Esophagus muscularis mucosa (tissue), 4 donors: Measurements from ENCODE around the gene EGR1. TPM values are rescaled to one million over a fixed set of nuclear protein-coding genes. Genes with fewer than 3 reads are reported as not detected.
A peak's percentile ranks its signal among the peaks of the same experiment; 100 is the strongest.

Experiments used
- DNase-seq: peaks from one replicate; pipeline ENCODE4 v3.0.0-alpha.2; 2017; ENCODE audit errors: extremely low spot score
- H3K27ac ChIP-seq, 4 donors: fragments of 200-600 bp; sonication (generic); replicated peaks in 1 of 4; 1 replicate in 3 of 4; 2 replicates in 1 of 4; pipeline ENCODE4 v1.5.1; 2016 to 2019; ENCODE audit warnings: mild to moderate bottlenecking in 1 of 4
- H3K27me3 ChIP-seq, 4 donors: fragments of 200-600 bp; sonication (generic); one replicate each; pipeline versions ENCODE4 v1.5.1 to v1.6.0; 2016 to 2019
- H3K36me3 ChIP-seq, 4 donors: fragments of 200-600 bp; sonication (generic); one replicate each; pipeline ENCODE4 v1.5.1; 2016 to 2019
- H3K4me1 ChIP-seq, 4 donors: fragments of 200-600 bp; sonication (generic); one replicate each; pipeline ENCODE4 v1.5.1; 2016 to 2019
- H3K4me3 ChIP-seq, 4 donors: fragments of 200-600 bp; sonication (generic); 1 replicate in 2 of 4; 2 replicates in 2 of 4; pipeline ENCODE4 v1.5.1; 2016 to 2019; ENCODE audit warnings: mild to moderate bottlenecking in 4 of 4, moderate library complexity in 1 of 4
- H3K9me3 ChIP-seq, 4 donors: fragments of 200-600 bp; sonication (generic); 1 replicate in 3 of 4; 2 replicates in 1 of 4; pipeline ENCODE4 v1.5.1; 2016 to 2019
- CTCF ChIP-seq, 3 experiments: fragments of 200-600 bp in 2 of 3; fragments of 450-650 bp in 1 of 3; sonication (generic) in 2 of 3; IDR thresholded peaks; one replicate each; pipeline ENCODE4 v1.5.1; 2017 to 2019; ENCODE audit warnings: antibody characterized with exemption in 3 of 3, mild to moderate bottlenecking in 2 of 3, moderate library complexity in 1 of 3
- EP300 ChIP-seq: sonication (generic); formaldehyde crosslinking; IDR thresholded peaks from one replicate; pipeline ENCODE4 v1.6.1; 2017; ENCODE audit warnings: antibody characterized with exemption
- POLR2A ChIP-seq: fragments of 450-650 bp; IDR thresholded peaks from one replicate; pipeline ENCODE4 v1.6.1; 2017; ENCODE audit warnings: antibody characterized with exemption, moderate library complexity, mild to moderate bottlenecking, low read depth
- POLR2AphosphoS5 ChIP-seq, 2 donors: sonication (generic); formaldehyde crosslinking; IDR thresholded peaks; one replicate each; pipeline ENCODE4 v1.6.1; 2017; ENCODE audit warnings: antibody characterized with exemption in 2 of 2
- WGBS: methylation state at CpG from one replicate; pipeline ENCODE4 v1.1.5; 2018; 5-methylcytosine and 5-hydroxymethylcytosine counted together
- intact Hi-C: fragments of 100-400 bp; cut with DNase I; formaldehyde crosslinking; loops from one replicate; pipeline ENCODE4 v1.15.1; 2023
- total RNA-seq, 4 donors: library from RNA; depleted of rRNA; stranded (reverse); fragments of >200 nt; gene quantifications; one replicate each; pipeline versions ENCODE4 v1.1.0 to v1.2.1, GENCODE V29; 2016

The EGR1 gene
- total RNA-seq, 4 donors from 2014 or later, result 9.6 to 138 (median 13.5) TPM

GRCh38 chr5:138476918-138477317 lies 11.6 kb downstream of the EGR1 start:
- TF ChIP-seq CTCF (IDR thresholded peaks at IDR 0.05) (no peak), EP300 (no peak), POLR2AphosphoS5 (IDR thresholded peaks at IDR 0.05) (no peak), POLR2A (no peak)
- 83% methylated on average over 7 of the region's 7 CpGs for WGBS
- Histone ChIP-seq H3K9me3 (no peaks in the 10 kb centered on the region), H3K4me1 (no peaks in the 10 kb centered on the region), H3K27ac (no peak overlapping the region), H3K27me3 (no peaks in the 10 kb centered on the region), H3K4me3 (no peak overlapping the region), H3K36me3 (no peaks in the 10 kb centered on the region)
- no peak for DNase-seq
- intact Hi-C loops, result no loop called here

GRCh38 chr5:138482638-138483037 lies 17.4 kb downstream of the EGR1 start:
- H3K27ac ChIP-seq, result no peak overlapping the region
- TF ChIP-seq POLR2AphosphoS5 (IDR thresholded peaks at IDR 0.05) (no peak), EP300 (no peak), CTCF (IDR thresholded peaks at IDR 0.05) (no peak), POLR2A (no peak)
- WGBS, result 66% methylated on average over 4 of the region's 4 CpGs
- H3K9me3 ChIP-seq, result no peaks in the 10 kb centered on the region
- intact Hi-C loops, result no loop called here
- H3K36me3 ChIP-seq, result no peaks in the 10 kb centered on the region
- no peaks in the 10 kb centered on the region for H3K4me1 ChIP-seq
- no peak for DNase-seq
- H3K27me3 ChIP-seq, result no peaks in the 10 kb centered on the region
- no peak overlapping the region for H3K4me3 ChIP-seq

GRCh38 chr5:138488481-138488945 lies 23.2 kb downstream of the EGR1 start:
- intact Hi-C loops, result no loop called here
- peaks cover 24 to 26% (median 25%) of the 10 kb centered on the region in 4 donors for H3K4me1 ChIP-seq
- no peak for DNase-seq
- no peak overlapping the region for H3K27ac ChIP-seq
- TF ChIP-seq CTCF (IDR thresholded peaks at IDR 0.05), result no peak
- no peak for TF ChIP-seq POLR2A
- no peak for TF ChIP-seq EP300
- no peak for TF ChIP-seq POLR2AphosphoS5 (IDR thresholded peaks at IDR 0.05)
- H3K4me3 ChIP-seq, result no peak overlapping the region
- 83% methylated on average over 5 of the region's 5 CpGs for WGBS
- peaks cover 0 to 10% (median 0%) of the 10 kb centered on the region in 4 donors for H3K27me3 ChIP-seq
- H3K9me3 ChIP-seq, result no peaks in the 10 kb centered on the region
- no peaks in the 10 kb centered on the region for H3K36me3 ChIP-seq

- H3K36me3 ChIP-seq, result no peaks in the 10 kb centered on the region
- no peak for DNase-seq
- no peak overlapping the region for H3K4me3 ChIP-seq
- intact Hi-C loops, result no loop called here
- peak overlapping the region in 1 of 4 donors; percentile 5 for H3K27ac ChIP-seq
- H3K9me3 ChIP-seq, result no peaks in the 10 kb centered on the region
- H3K4me1 ChIP-seq, result peaks cover 24 to 29% (median 27%) of the 10 kb centered on the region in 4 donors
- 84% methylated on average over 4 of the region's 5 CpGs for WGBS
- no peak for TF ChIP-seq POLR2AphosphoS5 (IDR thresholded peaks at IDR 0.05)
- TF ChIP-seq EP300, result no peak
- TF ChIP-seq POLR2A, result no peak
- TF ChIP-seq CTCF (IDR thresholded peaks at IDR 0.05), result no peak
- peaks cover 0 to 10% (median 0%) of the 10 kb centered on the region in 4 donors for H3K27me3 ChIP-seq
These were observed 24.4 kb downstream of the EGR1 start for GRCh38 chr5:138489683-138490061.
